Left renal pelvis (tissue), 4 donors: Measurements from ENCODE around the gene SPDYE16. TPM values are rescaled to one million over a fixed set of nuclear protein-coding genes. Genes with fewer than 3 reads are reported as not detected.
"Not testable (repeated sequence)": the region's sequence is repeated elsewhere in the genome, so short reads cannot be mapped to it uniquely, and the experiment has no call there.

Experiments used
- DNase-seq, 4 donors: peaks; one replicate each; pipeline ENCODE4 v3.0.0-alpha.2; 2013; ENCODE audit warnings: low read depth in 4 of 4, low spot score in 3 of 4
- polyA plus RNA-seq, 4 donors: library from polyadenylated mRNA; unstranded; fragments of 120-200 nt; gene quantifications; one replicate each; pipeline ENCODE4 v1.2.1, GENCODE V29; 2013; ENCODE audit not compliant: insufficient read length in 4 of 4

SPDYE16 gene
- polyA plus RNA-seq, 4 donors, result 0.97 to 3.7 (median 1.8) TPM

- DNase-seq, result not testable (repeated sequence)
These were observed 8.9 kb upstream of the SPDYE16 start for GRCh38 chr7:76551992-76552391.

GRCh38 chr7:76549855-76550248, 6.8 kb upstream of the SPDYE16 start:
- DNase-seq, result not testable (repeated sequence)

- peak; percentile 68 to 80 (median 72) for DNase-seq
These were observed 6.1 kb upstream of the SPDYE16 start for GRCh38 chr7:76549025-76549854.

- not testable (repeated sequence) for DNase-seq
These were observed 11.5 kb downstream of the SPDYE16 start for GRCh38 chr7:76531643-76532042.

GRCh38 chr7:76526183-76526582, 16.9 kb downstream of the SPDYE16 start:
- not testable (repeated sequence) for DNase-seq

- DNase-seq, result not testable (repeated sequence)
These were observed 26.2 kb downstream of the SPDYE16 start for GRCh38 chr7:76516932-76517331.

- no peak for DNase-seq
These were observed 27.1 kb downstream of the SPDYE16 start for GRCh38 chr7:76515999-76516443.

GRCh38 chr7:76514926-76515771, 27.9 kb downstream of the SPDYE16 start:
- DNase-seq, result no peak

DNA sequence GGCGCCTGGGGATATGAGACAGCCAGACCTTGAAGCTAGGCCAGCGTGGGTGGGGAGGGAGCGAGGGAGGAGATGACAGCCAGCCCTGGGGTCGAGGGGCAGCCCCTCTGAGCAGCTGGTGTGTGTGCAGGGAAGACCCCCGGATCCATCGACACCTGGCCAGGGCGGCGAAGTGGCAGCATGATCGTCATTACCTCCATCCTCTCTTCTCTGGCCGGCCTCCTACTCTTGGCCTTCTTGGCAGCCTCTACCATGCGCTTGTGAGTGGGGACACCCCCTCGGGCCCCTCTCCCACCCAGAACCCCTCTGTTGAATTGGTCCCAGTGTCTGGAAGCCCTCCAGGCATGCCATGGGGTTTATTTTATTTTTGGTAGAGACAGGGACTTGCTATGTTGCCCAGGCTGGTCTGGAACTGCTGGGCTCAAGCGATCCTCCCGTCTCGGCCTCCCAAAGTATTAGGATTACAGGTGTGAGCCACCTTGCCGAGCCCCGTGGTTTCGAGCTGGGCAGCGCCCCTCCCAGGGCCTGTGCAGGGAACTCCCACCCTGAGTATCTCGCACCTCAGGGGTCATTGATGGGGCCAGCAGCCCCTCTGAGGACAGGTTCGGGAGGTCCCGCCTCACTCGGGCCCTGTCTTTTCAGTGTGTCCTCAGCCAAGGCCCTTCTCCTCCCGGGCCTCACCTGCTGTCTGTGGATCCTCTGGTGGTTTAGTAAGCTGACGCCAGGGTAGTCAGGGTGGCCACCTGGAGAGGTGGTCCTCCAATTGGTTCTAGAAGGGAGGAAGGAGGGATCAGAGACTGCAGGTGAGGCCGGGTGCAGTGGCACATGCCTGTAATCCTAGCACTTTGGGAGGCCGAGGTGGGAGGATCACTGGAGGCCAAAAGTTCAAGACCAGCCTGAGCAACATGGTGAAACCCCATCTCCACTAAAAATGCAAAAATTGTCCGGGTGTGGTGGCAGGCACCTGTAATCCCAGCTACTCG, 29.0 kb downstream of the SPDYE16 start:
- no peak for DNase-seq

DNA sequence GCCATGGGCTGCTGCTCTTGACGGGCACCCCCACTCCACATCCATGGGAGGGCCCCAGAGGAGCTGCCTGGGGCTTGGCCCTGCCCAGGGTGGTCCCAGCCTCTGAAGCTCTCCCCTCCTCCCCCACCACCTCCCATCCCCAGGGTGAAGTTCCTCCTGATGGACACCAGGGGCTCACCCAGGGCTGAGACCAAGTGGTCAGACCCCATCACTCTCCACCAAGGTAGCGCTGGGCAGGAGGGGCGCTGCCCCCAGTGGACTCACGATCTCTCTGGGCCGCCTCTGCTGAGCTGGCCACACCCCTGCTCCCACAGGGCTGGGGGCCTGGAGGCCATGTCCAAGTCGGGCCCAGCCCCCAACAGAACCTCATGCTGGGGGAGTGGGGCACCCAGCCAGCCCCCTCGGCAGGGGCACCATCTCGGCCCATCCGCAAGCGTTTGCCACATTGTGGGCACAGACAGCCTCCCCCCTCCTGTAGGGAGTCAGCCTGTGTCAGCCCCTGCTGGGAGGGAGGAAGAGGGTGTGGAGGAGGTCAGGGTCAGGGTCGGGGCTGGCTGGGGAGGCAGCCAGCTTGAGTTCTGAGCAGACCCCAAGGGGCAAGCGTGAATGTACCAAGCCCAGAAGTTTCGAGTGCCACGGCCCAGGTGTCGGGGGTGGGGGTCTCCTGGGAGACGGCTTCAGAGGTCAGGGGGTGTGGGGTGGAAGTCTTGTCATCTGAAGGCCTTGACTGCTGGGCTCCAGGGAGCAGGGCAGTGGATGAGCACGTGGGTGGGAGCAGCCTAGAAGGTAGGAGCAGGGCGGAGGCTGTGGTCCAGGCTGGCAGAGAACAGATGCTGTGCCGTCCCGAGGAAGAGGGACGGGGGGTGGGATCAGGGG, 29.9 kb downstream of the SPDYE16 start:
- no peak for DNase-seq

DNA sequence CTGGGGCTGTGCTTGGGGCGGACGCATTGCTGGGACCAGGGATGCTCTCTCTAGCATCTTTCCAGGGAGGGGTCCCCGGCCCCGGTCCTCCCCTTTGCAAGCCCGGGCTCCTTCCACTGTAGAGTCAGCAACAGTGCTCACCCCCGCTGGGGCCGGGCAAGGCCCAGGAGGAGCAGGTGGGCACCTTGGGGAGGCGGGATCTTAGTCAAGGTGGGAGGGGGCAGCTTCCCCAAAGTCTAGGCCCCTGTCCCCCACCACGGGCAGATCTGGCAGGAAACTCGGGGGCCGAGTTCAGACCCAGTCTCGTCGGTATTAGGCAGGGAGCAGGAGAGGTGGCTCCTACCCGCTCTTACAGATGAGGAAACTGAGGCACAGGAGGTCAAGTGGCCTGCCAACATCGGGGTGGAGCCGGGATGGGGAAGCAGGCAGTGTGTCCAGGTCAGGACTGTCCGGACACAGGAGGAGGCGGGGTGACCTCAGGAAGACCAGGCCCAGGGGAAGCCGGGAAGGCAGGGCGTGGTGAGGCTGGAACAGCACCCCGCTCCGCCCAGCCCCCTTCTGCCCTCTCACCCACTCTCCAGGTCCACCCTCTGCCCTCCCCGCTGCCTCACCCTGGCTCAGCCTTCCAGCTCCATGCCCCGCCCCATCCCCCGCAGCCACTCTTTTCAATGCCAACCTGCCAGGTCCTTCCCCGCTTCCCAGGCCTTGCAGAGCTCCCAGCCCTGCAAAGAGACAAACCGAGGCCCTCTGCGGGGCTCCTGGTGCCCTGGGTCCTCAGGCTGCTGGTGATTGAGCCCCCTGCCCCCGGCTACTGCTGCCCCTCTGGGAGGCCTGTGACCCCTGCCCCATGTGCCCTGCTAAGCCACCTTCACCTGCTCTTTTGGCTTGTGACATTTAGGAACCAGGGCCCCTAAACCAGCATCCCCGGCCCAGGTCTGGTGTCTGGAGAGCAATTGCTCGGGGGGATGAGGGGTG, 30.9 kb downstream of the SPDYE16 start:
- DNase-seq, result not testable (repeated sequence)

- not testable (repeated sequence) for DNase-seq
These were observed 31.7 kb downstream of the SPDYE16 start for GRCh38 chr7:76511200-76511910.

- no peak for DNase-seq
These were observed 32.9 kb downstream of the SPDYE16 start, which contains the start of gene UPK3B for GRCh38 chr7:76509931-76510877. UPK3B (plus strand) TSS chr7:76510552; CDS start chr7:76510653, 101 bp downstream.

- DNase-seq, result no peak
These were observed 35.2 kb downstream of the SPDYE16 start for GRCh38 chr7:76507723-76508406.

- DNase-seq, result not testable (repeated sequence)
These were observed 36.5 kb downstream of the SPDYE16 start for GRCh38 chr7:76506643-76507042.

GRCh38 chr7:76506081-76506440, 37.0 kb downstream of the SPDYE16 start:
- DNase-seq, result no peak
